ENCODE measurements around the gene LST1.

DNA sequence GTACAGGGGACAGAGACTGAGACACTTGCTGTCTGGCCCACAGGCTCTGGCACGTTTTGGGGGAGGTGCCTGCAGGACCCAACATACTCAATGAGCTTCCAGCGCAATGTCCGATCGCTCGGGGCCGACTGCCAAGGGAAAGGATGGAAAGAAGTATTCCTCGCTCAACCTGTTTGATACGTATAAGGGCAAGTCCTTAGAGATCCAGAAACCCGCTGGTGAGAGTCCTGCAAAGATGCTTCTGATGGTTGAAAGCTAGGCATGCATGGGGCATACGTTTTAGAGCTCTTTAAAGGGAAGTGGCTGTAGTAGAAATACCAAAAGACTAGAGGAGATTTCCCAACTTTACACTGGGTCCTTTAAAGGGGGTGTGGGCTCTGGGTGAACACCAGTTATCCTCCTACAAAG lies 36.6 kb downstream of the LST1 start:
- TF ChIP-seq, protein P1, sequence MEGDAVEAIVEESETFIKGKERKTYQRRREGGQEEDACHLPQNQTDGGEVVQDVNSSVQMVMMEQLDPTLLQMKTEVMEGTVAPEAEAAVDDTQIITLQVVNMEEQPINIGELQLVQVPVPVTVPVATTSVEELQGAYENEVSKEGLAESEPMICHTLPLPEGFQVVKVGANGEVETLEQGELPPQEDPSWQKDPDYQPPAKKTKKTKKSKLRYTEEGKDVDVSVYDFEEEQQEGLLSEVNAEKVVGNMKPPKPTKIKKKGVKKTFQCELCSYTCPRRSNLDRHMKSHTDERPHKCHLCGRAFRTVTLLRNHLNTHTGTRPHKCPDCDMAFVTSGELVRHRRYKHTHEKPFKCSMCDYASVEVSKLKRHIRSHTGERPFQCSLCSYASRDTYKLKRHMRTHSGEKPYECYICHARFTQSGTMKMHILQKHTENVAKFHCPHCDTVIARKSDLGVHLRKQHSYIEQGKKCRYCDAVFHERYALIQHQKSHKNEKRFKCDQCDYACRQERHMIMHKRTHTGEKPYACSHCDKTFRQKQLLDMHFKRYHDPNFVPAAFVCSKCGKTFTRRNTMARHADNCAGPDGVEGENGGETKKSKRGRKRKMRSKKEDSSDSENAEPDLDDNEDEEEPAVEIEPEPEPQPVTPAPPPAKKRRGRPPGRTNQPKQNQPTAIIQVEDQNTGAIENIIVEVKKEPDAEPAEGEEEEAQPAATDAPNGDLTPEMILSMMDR (IDR thresholded peaks at IDR 0.05) = no peak
- TF ChIP-seq POLR2A (IDR thresholded peaks at IDR 0.05) (no peak), POLR2AphosphoS5 (IDR thresholded peaks at IDR 0.05) (no peak)

All from suprapubic skin (tissue), 4 donors.